HEK293 (cell line): ENCODE results near the gene DLG1.

Experiments
- CTCF ChIP-seq: fragments of 450-650 bp; formaldehyde crosslinking; IDR thresholded peaks from 2 replicates; pipeline ENCODE4 v1.5.1; 2016; ENCODE audit warnings: missing biosample characterization, missing genetic modification characterization
- ELK4 ChIP-seq: IDR thresholded peaks from 2 replicates; pipeline ENCODE4 v1.6.1; 2011; ENCODE audit warnings: mild to moderate bottlenecking, low read depth, low read length, borderline replicate concordance
- KLF17 ChIP-seq: fragments of 450-650 bp; formaldehyde crosslinking; IDR thresholded peaks from 2 replicates; pipeline ENCODE4 v1.5.1; 2016; ENCODE audit warnings: missing biosample characterization, missing genetic modification characterization
- ZBTB21 ChIP-seq: fragments of 450-650 bp; formaldehyde crosslinking; IDR thresholded peaks from 2 replicates; pipeline ENCODE4 v1.5.1; 2017; ENCODE audit warnings: missing biosample characterization, missing genetic modification characterization
- ZNF248 ChIP-seq: fragments of 450-650 bp; formaldehyde crosslinking; IDR thresholded peaks from 2 replicates; pipeline ENCODE4 v1.5.1; 2017; ENCODE audit warnings: missing biosample characterization, missing genetic modification characterization
- ZNF274 ChIP-seq, 2 experiments: fragments of 200-500 bp in 1 of 2; fragments of 450-650 bp in 1 of 2; sonication (Bioruptor generic) in 1 of 2; formaldehyde crosslinking in 1 of 2; IDR thresholded peaks; 2 replicates each; pipeline versions ENCODE4 v1.5.1 to v1.6.1; 2014 to 2016; ENCODE audit warnings: borderline replicate concordance in 1 of 2, inconsistent platforms in 1 of 2, low read length in 1 of 2, missing biosample characterization in 1 of 2, missing genetic modification characterization in 1 of 2
- ZNF350 ChIP-seq: fragments of 450-650 bp; formaldehyde crosslinking; IDR thresholded peaks from 2 replicates; pipeline ENCODE4 v1.5.0; 2017; ENCODE audit warnings: missing biosample characterization, mild to moderate bottlenecking, missing genetic modification characterization
- ZNF416 ChIP-seq: fragments of 450-650 bp; formaldehyde crosslinking; IDR thresholded peaks from 2 replicates; pipeline ENCODE4 v1.5.1; 2016; ENCODE audit warnings: missing biosample characterization, missing genetic modification characterization
- ZNF530 ChIP-seq: fragments of 450-650 bp; formaldehyde crosslinking; IDR thresholded peaks from 2 replicates; pipeline ENCODE4 v1.5.1; 2016; ENCODE audit warnings: low read depth, missing biosample characterization, missing genetic modification characterization
- ZNF670 ChIP-seq: fragments of 450-650 bp; formaldehyde crosslinking; IDR thresholded peaks from 2 replicates; pipeline ENCODE4 v1.5.1; 2016; ENCODE audit warnings: missing biosample characterization, missing genetic modification characterization, low read depth
- ZSCAN18 ChIP-seq: fragments of 450-650 bp; formaldehyde crosslinking; IDR thresholded peaks from 2 replicates; pipeline ENCODE4 v1.5.1; 2016; ENCODE audit warnings: missing biosample characterization, missing genetic modification characterization
- TF ChIP-seq, protein P1 (sequence below): fragments of 450-650 bp; formaldehyde crosslinking; IDR thresholded peaks from 2 replicates; pipeline ENCODE4 v1.5.1; 2016; ENCODE audit warnings: missing biosample characterization, missing genetic modification characterization

DNA sequence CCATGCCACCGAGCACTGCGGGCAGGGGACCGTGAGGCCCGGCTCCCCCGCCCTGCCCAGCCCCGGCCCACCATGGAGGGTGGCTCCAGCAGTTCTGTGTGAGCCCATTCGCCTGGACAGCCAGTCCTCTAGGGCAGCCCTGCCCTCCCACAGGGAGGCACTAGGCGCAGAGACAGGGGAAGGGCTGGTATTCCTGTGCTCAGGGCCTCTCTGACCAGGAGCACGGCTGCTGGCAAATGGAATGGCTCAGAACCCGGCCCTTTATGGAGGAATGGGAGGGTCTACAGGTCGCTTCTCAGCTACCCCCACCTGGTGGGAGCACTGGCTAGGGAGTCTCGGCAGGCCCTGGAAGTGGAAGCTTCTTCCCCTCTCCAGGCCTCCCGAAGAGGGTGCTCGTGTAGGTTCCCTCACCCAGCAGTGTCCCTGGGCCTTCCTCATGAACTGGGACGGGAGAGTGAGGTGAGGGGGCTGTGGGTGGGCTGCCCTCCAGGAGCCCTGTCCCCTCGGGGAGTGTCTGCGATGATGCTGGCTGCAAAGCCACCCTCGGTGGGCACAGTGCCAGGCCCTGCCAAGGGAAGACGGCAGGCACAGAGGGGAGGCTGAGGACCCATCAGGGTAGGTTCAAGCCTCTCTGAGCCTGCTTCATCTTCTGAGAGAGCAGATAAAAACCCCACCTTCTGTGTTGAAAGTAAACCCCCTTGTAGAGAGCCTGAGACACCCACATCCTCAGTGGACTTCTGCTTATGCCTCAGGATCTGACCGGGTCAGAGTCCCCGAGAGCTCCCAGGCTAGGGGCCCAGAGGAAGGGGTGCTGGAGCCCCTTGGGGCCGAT is 270.3 kb downstream of the DLG1 start:
- TF ChIP-seq ZNF530 (tag by site-specific recombination) (no peak), CTCF (no peak), ZNF274 (IDR thresholded peaks at IDR 0.05; ENCODE audit: low read length) (no peak), ZNF274 (tag by site-specific recombination; IDR thresholded peaks at IDR 0.05; ENCODE audit: borderline replicate concordance) (no peak), ZNF248 (tag by site-specific recombination) (no peak), KLF17 (tag by site-specific recombination) (no peak), ELK4 (no peak), ZNF350 (tag by site-specific recombination) (no peak), ZSCAN18 (no peak), ZBTB21 (tag by site-specific recombination) (no peak), ZNF670 (no peak), ZNF416 (tag by site-specific recombination) (no peak)
- TF ChIP-seq, protein P1, sequence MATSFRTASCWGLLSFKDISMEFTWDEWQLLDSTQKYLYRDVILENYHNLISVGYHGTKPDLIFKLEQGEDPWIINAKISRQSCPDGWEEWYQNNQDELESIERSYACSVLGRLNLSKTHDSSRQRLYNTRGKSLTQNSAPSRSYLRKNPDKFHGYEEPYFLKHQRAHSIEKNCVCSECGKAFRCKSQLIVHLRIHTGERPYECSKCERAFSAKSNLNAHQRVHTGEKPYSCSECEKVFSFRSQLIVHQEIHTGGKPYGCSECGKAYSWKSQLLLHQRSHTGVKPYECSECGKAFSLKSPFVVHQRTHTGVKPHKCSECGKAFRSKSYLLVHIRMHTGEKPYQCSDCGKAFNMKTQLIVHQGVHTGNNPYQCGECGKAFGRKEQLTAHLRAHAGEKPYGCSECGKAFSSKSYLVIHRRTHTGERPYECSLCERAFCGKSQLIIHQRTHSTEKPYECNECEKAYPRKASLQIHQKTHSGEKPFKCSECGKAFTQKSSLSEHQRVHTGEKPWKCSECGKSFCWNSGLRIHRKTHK (tag by site-specific recombination) = no peak
